Natural killer cell (primary cell): ENCODE results near the gene ADAMTSL1. TPM values are rescaled to one million over a fixed set of nuclear protein-coding genes. Genes with fewer than 3 reads are reported as not detected.

Source experiments
- ATAC-seq, 3 donors: fragments of 150-1000 bp in 2 of 3; fragments of 200-7000 bp in 1 of 3; cut with Tn5 transposase; 1 replicate in 1 of 3; 2 replicates in 2 of 3; pipeline ENCODE4 v1.10.0; 2021; ENCODE audit warnings: mild to moderate bottlenecking in 2 of 3, moderate library complexity in 2 of 3
- DNase-seq, 2 donors: peaks; one replicate each; pipeline versions ENCODE4 v3.0.0 to v3.0.0-alpha.2; 2013 to 2021; ENCODE audit warnings: mixed read lengths in 1 of 2
- H3K27ac ChIP-seq: one replicate; pipeline ENCODE4 v1.5.1; 2013; ENCODE audit warnings: mild to moderate bottlenecking, low read length
- H3K27me3 ChIP-seq: one replicate; pipeline ENCODE4 v1.6.1; 2013; ENCODE audit warnings: low read length; ENCODE audit not compliant: control insufficient read depth, insufficient read depth
- H3K36me3 ChIP-seq: one replicate; pipeline ENCODE4 v1.6.1; 2013; ENCODE audit warnings: low read length; ENCODE audit not compliant: control insufficient read depth, insufficient read depth
- H3K4me1 ChIP-seq: one replicate; pipeline ENCODE4 v1.6.1; 2013; ENCODE audit warnings: low read length; ENCODE audit not compliant: control insufficient read depth, insufficient read depth
- H3K4me3 ChIP-seq: one replicate; pipeline ENCODE4 v1.5.1; 2013; ENCODE audit warnings: low read length
- H3K9me3 ChIP-seq: one replicate; pipeline ENCODE4 v1.6.1; 2013; ENCODE audit warnings: low read length; ENCODE audit not compliant: control insufficient read depth, insufficient read depth
- H3K27ac Mint-ChIP-seq, 2 donors: one replicate each; pipeline ENCODE4 v1.8.0; 2022; ENCODE audit warnings: mild to moderate bottlenecking in 2 of 2, mixed read lengths in 2 of 2, moderate library complexity in 1 of 2
- H3K27me3 Mint-ChIP-seq, 2 donors: one replicate each; pipeline ENCODE4 v1.8.0; 2022; ENCODE audit warnings: low read depth in 2 of 2, mixed read lengths in 2 of 2
- H3K36me3 Mint-ChIP-seq: one replicate; pipeline ENCODE4 v1.8.0; 2022; ENCODE audit warnings: mixed read lengths
- H3K4me1 Mint-ChIP-seq, 2 donors: one replicate each; pipeline ENCODE4 v1.8.0; 2022; ENCODE audit warnings: mixed read lengths in 2 of 2
- H3K4me3 Mint-ChIP-seq: one replicate; pipeline ENCODE4 v1.8.0; 2022; ENCODE audit warnings: mild to moderate bottlenecking, moderate library complexity, mixed read lengths
- H3K9me3 Mint-ChIP-seq, 2 donors: one replicate each; pipeline ENCODE4 v1.8.0; 2022; ENCODE audit warnings: mixed read lengths in 2 of 2
- CTCF ChIP-seq: fragments of 200-600 bp; IDR thresholded peaks from one replicate; pipeline ENCODE4 v1.8.0; 2022; ENCODE audit warnings: antibody characterized with exemption
- WGBS: methylation state at CpG from one replicate; pipeline ENCODE4 v1.1.7; 2013; ENCODE audit warnings: missing lambda C conversion rate; ENCODE audit not compliant: insufficient coverage; 5-methylcytosine and 5-hydroxymethylcytosine counted together
- intact Hi-C: fragments of 100-400 bp; cut with micrococcal nuclease; formaldehyde crosslinking; loops from one replicate; pipeline ENCODE4 v1.14.2; 2022
- total RNA-seq, 4 donors: library from RNA; stranded (reverse); fragments of 120-200 nt in 1 of 4; gene quantifications; one replicate each; pipeline versions ENCODE4 v1.2.3 to v1.2.4, GENCODE V29; 2013 to 2022

Gene ADAMTSL1
- total RNA-seq, 3 donors from 2014 or later (not counting 1 experiment from before 2014, with no cell fraction given), result not detected

GRCh38 chr9:18863791-18864190 is 389.8 kb downstream of the ADAMTSL1 start:
- no peaks in the 10 kb centered on the region for H3K27me3 Mint-ChIP-seq
- H3K36me3 ChIP-seq, result no peaks in the 10 kb centered on the region
- H3K4me3 Mint-ChIP-seq, result no peak overlapping the region
- no peaks in the 10 kb centered on the region for H3K4me1 Mint-ChIP-seq
- TF ChIP-seq CTCF, result no peak
- 92% methylated on average over 1 of the region's 4 CpGs for WGBS
- DNase-seq (no peak), ATAC-seq (no peak)
- peaks cover 2% of the 10 kb centered on the region in 2 donors for H3K9me3 Mint-ChIP-seq
- intact Hi-C loops, result no loop called here
- no peaks in the 10 kb centered on the region for H3K4me1 ChIP-seq
- no peak overlapping the region for H3K27ac ChIP-seq
- no peak overlapping the region for H3K4me3 ChIP-seq
- no peak overlapping the region for H3K27ac Mint-ChIP-seq
- H3K9me3 ChIP-seq, result no peaks in the 10 kb centered on the region
- no peaks in the 10 kb centered on the region for H3K36me3 Mint-ChIP-seq
- H3K27me3 ChIP-seq, result no peaks in the 10 kb centered on the region

GRCh38 chr9:18864516-18864915 is 390.6 kb downstream of the ADAMTSL1 start:
- Histone ChIP-seq H3K27ac (no peak overlapping the region), H3K4me3 (no peak overlapping the region), H3K36me3 (no peaks in the 10 kb centered on the region), H3K9me3 (no peaks in the 10 kb centered on the region), H3K27me3 (no peaks in the 10 kb centered on the region), H3K4me1 (no peaks in the 10 kb centered on the region)
- ATAC-seq, result no peak
- H3K27ac Mint-ChIP-seq, result no peak overlapping the region
- no peaks in the 10 kb centered on the region for H3K4me1 Mint-ChIP-seq
- TF ChIP-seq CTCF, result no peak
- H3K36me3 Mint-ChIP-seq, result peaks cover 3% of the 10 kb centered on the region
- H3K9me3 Mint-ChIP-seq, result peaks cover 2% of the 10 kb centered on the region in 2 donors
- H3K27me3 Mint-ChIP-seq, result peaks cover 0 to 1% of the 10 kb centered on the region in 2 donors
- WGBS, result 93% methylated on average over 1 of the region's 1 CpG
- no peak for DNase-seq
- H3K4me3 Mint-ChIP-seq, result no peak overlapping the region
- intact Hi-C loops, result no loop called here

GRCh38 chr9:18865542-18865941 is 391.6 kb downstream of the ADAMTSL1 start:
- H3K27me3 Mint-ChIP-seq, result peaks cover 3 to 7% of the 10 kb centered on the region in 2 donors
- no peaks in the 10 kb centered on the region for H3K4me1 Mint-ChIP-seq
- DNase-seq (no peak), ATAC-seq (no peak)
- no peak overlapping the region for H3K4me3 Mint-ChIP-seq
- H3K36me3 Mint-ChIP-seq, result peaks cover 13% of the 10 kb centered on the region
- Histone ChIP-seq H3K36me3 (no peaks in the 10 kb centered on the region), H3K27me3 (no peaks in the 10 kb centered on the region), H3K9me3 (no peaks in the 10 kb centered on the region), H3K4me1 (no peaks in the 10 kb centered on the region), H3K27ac (no peak overlapping the region), H3K4me3 (no peak overlapping the region)
- intact Hi-C loops, result no loop called here
- peaks cover 2 to 6% of the 10 kb centered on the region in 2 donors for H3K9me3 Mint-ChIP-seq
- WGBS, result 81% methylated on average over 3 of the region's 3 CpGs
- TF ChIP-seq CTCF, result no peak
- H3K27ac Mint-ChIP-seq, result no peak overlapping the region

GRCh38 chr9:18866121-18866831 is 392.3 kb downstream of the ADAMTSL1 start:
- Mint-ChIP-seq H3K27me3 (peaks cover 5 to 7% of the 10 kb centered on the region in 2 donors), H3K27ac (no peak overlapping the region), H3K4me1 (no peaks in the 10 kb centered on the region), H3K9me3 (peaks cover 3 to 7% of the 10 kb centered on the region in 2 donors), H3K4me3 (no peak overlapping the region), H3K36me3 (peaks cover 14% of the 10 kb centered on the region)
- ATAC-seq (no peak), DNase-seq (no peak)
- WGBS, result 81% methylated on average over 3 of the region's 4 CpGs
- no peak overlapping the region for H3K27ac ChIP-seq
- no peaks in the 10 kb centered on the region for H3K9me3 ChIP-seq
- no peak for TF ChIP-seq CTCF
- H3K4me1 ChIP-seq, result no peaks in the 10 kb centered on the region
- H3K4me3 ChIP-seq, result no peak overlapping the region
- no peaks in the 10 kb centered on the region for H3K36me3 ChIP-seq
- intact Hi-C loops, result no loop called here
- H3K27me3 ChIP-seq, result no peaks in the 10 kb centered on the region
